ENCODE data around the gene HES4.
"Not testable (repeated sequence)": the region's sequence is repeated elsewhere in the genome, so short reads cannot be mapped to it uniquely, and the experiment has no call there.

Gene HES4

DNA sequence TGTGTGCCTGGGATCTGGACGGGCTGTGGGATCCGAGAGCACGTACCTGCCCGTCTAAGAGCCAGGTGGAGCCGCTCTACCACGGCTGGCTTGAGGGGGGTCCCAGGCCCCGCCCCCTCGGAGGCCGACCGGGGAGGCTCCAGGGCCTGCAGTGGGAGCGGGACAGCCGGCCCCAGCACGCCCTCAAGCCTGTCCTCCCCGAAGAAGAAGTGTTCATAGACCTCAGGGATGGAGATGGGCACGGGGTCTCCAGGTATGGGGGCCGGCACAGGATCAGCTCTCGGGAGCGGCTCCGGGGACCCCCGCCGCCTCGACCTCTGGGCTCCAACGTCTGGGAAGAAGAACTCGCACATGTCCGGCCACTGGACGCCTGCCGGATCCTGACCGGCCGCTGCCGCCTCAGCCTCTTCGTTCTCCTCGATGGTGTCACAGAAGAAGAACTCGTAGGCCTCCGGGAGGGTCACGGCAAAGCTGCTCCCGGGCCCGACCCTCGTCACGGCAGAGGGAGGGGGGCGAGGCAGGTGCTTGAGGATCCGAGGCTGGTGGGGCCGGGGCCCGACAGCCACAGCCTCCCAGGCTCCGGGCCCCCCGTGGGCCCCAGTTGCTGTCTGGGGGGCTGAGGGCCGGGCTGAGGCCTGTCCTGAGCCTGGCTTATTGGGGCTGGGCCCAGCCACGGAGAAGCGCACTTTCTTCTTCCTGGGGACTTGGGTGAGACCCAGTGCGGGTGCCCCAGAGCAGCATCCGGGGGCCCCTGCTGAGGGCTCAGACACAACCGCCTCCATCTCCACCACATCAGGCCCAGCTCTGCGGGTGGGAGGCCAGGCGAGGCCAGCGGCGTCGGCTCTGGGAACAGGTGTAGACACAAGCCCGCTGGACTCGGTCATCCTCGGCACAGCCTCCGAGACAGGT is 20.8 kb downstream of the HES4 start:
- DNase-seq, result no peak

DNA sequence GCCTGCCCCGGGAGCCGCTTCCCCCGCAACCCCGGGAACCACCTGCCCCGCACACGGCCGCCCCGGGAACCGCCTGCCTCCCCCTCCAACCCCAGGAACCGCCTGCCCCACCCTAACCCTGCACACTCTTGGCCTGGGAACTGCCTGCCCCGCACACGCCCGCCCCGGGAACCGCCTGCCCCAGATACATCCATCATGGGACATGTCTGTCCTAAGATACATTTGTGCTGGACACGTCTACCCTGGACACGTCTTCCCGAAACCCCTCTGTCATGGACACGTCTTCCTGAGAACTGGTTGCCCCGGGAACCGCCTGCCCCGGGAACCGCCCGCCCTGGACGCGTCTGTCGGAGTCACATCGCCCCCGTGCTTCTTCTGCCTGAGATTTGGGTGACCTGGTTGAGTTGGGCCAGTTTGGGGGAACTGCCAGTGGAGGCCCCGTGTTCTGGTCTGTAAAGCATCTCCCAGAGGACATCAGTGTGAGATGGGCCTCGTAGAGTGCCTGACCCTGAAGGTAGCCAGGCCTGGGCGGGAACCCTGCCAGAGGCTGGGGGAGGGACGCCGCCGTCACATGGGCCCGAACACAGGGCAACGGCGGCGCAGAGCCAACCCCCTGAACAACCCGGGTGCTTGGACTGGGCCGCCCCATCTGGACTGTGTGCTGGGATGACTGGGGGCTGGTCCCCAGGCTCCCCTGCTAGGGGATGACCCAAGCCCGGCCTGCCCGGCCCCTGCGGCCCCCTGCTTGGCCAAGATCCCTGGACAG is 21.6 kb downstream of the HES4 start:
- DNase-seq, result no peak

DNA sequence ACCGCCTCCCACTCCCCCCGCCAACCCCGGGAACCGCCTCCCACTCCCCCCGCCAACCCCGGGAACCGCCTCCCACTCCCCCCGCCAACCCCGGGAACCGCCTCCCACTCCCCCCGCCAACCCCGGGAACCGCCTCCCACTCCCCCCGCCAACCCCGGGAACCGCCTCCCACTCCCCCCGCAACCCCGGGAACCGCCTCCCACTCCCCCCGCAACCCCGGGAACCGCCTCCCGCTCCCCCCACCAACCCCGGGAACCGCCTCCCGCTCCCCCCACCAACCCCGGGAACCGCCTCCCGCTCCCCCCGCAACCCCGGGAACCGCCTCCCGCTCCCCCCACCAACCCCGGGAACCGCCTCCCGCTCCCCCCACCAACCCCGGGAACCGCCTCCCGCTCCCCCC is 23.1 kb downstream of the HES4 start:
- not testable (repeated sequence) for DNase-seq

DNA sequence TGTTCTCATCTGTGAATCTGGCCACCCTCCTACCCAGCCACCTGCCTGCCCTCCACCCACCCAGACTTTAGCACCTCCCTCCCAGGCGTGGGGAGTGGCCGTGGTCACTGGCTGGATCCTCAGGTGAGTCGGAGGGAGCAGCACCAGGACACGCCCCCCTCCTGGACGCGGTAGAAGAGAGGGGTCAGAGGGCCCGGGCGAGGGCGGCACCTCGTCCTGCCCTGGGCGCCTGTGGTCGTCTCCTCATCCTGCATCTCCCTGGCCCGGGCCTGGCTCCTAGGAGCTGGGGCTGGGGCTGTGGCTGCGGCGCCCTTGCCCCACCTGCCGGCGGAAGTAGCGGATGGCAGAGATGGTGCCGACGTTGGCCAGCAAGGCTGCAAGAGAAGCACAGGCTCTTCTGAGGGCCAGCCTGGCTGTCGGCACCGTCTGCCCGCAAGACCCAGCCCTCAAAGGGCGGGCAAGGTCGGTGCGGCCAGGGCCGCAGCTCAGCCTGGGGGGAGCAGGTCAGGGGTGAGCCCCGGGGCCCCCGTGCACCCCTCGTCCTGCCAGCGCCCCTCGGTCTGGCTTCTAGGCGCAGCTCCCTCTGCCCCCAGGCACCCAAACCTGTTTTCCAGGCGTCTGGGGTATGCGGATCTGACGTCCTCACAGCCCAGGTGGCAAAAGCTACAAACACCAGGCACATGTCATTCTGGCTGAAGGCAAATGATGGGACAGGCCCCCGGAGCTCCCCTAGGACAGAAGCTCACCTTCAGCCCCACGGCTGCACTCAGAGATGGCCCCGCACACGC is 23.8 kb downstream of the HES4 start:
- peak; percentile 68 for DNase-seq

DNA sequence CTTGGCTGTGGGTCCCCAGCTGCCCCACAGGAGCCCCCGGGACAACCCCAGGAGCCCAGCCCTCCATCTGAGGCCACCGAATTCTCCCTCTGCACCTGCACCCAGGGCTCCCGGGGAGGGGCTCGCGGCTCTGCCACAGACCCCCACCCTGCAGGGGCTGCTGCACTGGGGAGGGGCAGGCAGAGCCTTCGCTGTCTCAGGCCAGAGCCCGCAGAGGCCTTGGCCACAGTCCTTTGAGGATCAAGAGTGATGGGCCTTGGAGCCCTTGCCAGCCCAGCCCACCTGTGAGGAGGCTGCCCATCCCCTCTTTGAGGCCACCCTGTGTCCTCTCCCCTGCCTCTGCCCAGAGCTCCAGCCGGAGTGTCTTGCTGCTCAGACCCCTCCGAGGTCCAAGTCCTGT is 24.5 kb downstream of the HES4 start:
- DNase-seq, result no peak

DNA sequence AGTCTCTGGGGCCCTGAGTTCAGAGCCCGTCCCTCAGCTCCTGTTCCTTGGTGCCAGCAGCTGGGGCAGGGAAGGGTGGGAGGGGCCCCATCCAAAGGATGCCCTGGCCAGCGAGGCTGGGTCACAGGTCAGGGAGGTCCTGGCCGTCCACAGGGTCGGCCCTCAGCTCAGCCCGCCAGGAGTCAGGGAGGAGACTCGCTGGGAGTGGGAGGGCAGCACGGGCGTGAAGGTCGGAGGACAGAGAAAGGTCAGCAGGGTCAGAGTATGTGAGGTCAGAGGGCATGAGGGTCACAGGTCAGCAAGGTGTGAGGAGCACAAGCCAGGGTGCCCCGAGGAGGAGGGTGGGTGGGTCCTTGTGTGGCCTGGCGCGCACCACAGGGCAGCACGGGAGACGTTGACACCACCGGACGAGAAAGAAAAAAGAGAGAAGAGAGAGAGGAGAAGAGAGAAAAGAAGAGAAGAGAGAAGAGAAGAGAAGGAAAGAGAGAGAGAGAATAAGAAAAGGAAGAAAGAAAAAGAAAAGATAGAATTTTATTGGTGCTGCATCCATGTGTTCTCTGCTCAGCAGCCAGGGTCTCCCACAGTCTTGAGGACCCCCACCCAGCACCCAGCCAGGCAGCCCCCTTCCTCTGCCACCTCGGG is 25.1 kb downstream of the HES4 start:
- DNase-seq, result no peak

DNA sequence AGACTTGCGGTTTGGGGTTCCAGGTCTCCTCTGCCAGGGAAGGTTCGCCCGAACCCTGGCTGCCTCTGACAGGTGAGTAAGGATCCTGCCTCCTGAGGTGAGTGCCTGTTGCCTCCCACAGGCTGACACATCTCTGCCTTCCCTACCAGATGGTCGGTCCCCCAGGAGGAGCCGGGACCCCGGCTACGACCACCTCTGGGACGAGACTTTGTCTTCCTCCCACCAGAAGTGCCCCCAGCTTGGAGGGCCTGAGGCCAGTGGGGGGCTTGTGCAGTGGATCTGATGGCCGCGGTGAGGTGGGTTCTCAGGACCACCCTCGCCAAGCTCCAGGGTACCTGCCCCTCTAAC is 25.6 kb downstream of the HES4 start:
- DNase-seq, result no peak

DNA sequence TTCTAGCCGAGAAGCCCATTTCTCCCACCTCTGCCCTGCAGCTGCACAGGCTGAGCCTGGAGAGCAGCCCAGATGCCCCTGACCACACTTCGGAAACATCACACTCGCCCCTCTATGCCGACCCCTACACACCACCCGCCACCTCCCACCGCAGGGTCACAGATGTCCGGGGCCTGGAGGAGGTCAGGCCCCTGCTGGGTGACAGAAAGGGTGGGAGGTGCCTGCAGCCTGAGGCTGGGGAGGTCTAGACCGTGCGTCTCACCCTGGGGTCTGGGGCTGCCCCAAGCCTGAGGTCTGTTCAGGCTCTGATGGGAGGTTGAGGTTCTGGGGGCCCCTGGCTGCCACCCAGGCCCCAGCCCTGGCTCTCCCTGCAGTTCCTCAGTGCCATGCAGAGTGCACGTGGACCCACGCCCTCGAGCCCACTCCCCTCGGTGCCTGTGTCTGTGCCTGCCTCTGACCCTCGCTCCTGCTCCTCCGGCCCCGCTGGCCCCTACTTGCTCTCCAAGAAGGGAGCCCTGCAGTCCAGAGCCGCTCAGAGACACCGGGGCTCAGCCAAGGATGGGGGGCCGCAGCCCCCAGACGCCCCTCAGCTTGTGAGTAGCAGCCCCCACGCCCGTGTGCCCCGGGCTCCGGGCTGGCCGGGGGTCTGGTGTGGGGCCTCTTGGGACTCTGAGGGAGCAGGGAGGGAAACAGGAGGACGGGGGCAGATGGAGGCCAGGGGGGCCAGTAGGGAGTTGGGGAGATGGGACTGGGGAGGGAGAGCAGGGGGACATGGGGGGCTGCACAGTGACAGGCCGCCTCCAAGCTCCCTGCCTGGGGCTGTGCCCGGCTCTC is 26.2 kb downstream of the HES4 start:
- DNase-seq, result no peak

DNA sequence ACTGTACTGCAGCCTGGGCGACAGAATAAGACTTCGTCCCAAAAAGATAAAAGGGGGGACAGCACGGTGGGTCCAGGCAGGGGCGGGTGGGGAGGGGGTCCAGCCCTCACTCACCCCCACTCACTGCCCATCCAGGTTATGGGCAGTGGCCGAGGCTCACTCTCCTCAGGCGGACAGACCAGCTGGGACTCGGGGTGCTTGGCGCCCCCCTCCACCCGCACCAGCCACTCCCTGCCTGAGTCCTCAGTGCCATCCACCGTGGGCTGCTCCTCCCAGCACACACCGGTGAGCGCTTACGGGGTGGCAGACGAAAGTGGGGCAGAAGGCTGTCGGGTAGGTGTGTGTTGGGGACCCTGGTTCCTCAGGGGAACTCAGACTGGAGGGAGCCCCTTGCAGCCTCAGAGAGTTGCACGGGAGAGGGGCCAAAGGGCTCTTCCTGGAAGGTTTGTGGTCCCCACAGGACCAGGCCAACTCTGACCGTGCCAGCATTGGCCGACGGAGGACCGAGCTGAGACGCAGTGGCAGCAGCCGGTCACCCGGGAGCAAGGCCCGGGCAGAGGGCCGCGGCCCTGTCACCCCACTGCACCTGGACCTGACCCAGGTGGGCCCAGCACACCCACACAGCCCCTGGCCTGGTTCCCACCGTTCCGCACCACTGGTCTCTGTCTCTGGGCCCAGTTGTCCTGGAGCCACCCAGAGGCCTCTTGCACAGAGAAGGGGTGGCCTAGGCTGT is 27.0 kb downstream of the HES4 start:
- no peak for DNase-seq

DNA sequence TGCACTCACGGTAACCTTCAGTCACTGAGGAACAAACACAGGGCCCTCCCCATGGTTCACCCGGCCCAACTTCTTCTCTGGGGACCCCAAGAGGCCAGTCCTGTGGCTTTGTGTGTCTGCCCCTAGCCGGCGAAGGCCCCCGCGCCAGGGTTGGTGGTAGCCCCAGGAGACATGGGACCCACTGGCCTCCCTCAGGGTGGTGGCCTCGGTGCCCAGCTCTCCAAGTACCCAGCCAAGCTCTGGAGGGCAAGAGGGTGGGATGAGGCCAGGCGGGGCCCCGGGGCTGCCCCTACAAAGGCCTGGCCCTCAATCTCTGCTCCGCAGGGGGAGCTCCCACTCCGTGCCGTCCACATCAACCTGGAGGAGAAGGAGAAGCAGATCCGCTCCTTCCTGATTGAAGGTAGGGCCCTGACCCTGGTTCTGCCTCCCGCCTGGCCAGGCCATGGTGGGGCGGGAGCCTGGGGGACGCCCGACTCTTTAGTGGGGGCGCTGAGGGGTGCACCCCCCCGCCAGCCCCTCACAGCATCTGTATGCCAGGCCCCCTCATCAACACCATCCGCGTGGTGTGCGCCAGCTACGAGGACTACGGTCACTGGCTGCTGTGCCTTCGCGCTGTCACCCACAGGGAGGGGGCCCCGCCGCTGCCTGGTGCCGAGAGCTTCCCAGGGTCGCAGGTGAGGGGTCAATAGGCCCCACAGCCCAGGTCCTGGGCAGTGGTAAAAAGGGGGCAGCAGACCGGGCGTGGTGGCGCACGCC is 28.0 kb downstream of the HES4 start:
- DNase-seq, result no peak

DNA sequence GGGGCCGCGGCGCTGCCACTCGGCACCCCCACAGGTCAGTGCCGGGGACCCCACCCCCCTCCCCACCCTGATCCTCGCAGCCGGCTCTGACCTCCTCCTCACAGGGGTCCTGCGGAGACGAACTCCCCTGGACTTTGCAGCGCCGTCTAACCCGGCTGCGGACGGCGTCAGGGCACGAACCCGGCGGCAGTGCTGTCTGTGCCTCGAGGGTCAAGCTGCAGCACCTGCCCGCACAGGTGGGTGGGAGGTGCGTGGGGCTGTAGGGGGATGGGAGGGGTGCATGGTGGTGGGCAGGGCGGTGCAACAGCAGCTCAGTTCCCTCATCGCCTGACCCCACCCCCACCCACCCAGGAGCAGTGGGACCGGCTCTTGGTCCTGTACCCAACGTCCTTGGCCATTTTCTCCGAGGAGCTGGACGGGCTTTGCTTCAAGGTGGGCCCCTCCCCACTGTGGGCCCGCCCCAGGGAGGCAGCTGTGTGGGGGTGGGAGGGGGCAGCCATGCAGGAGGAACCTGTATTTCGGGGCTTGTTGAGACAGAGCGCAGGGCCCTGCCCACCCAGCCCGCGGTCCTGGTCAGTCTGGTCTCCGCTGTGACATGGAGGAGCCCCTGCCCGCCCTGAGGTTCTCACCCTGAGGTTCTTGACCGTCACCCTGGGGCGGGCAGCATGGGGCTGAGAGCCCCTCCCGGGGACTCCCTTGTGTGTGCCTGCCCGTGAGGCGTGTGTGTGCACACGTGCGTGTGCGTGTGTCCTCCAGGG is 28.7 kb downstream of the HES4 start:
- no peak for DNase-seq

DNA sequence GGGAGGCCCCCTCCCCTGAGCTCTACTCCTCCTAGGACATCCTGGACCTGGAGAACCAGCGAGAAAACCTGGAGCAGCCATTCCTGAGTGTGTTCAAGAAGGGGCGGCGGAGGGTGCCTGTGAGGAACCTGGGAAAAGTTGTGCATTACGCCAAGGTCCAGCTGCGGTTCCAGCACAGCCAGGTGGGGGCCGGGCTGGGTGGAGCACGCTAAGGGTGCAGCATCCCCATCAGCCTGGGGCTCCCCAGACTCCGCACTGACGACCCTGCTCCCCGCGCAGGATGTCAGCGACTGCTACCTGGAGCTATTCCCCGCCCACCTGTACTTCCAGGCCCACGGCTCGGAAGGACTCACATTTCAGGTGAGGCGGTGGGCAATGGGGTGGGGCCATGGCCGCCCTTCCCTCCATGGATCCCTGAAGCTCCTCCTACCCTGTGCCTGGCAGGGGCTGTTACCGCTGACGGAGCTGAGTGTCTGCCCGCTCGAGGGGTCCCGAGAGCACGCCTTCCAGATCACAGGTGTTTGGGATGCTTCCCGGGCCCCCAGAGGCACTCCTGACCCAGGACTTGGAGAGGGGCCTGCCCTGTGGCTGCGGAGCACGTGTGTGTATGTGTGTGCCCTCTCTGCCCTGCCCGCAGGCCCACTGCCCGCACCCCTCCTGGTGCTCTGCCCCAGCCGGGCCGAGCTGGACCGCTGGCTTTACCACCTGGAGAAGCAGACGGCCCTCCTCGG is 29.5 kb downstream of the HES4 start:
- no peak for DNase-seq

DNA sequence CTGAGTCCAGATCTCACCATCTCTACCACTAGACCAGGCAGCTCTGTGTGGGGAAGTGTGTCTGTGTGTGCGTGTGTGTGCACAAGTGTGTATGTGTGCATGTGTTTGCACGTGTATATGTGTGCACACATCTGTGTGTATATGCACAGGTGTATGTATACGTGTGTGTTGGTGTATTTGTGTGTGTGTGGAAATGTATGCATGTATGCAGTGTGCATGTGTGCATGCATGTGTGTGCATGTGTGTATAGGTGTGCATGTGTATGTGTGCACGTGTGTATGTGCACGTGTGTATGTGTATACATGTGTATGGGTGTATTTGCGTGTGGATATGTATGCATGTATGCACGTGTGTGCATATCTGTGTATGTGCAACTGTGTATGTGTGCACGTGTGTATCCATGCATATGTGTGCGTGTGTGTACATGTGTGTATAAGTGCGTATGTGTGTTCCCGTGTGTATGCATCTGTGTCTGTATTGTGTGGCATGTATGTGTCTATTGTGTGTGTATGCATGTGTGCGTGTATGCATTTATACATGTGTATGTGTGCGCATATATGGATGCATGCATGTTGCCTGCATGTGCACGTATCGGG is 30.5 kb downstream of the HES4 start:
- DNase-seq, result no peak

DNA sequence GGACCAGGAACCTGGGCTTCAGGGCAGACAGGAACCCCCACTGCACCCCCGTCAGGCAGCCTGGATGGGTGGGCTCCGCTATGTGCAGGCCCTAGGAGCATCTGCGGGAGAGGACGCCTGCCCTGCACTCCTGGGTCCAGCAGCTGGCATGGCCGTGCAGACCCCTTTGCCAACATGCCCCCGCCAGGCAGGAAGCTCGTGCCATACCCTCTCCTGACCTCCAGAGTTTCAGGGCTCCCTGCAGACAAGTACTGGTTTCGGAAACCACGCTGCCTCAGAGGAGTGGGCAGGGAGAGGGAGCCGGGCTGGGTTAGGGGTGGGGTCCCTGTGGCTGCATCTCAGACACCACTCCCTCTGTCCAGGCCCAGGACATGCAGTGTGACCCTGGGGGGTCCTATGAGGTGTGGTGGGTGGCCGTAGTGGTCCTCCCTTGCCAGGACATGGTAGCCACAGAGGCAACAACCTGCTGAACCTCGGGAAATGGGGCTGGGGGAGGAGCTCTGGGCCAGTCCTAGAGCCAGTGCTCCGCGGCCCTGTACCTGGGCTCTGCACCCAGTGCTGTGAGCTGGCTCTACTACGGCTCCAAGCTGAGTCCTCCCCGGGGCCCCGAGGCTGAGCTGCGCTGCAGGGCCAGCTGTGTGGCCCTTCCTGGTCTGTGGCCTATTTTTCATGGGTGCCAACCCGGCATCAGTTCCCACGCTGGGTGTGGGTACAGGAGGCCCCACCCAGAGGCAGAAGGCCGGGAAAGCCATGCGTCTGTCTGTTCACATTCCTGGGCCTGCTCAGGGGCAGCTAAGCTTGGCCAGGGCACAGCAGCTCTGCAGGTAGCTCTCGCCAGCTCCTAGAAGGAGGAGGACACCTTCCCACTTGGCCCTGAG is 32.2 kb downstream of the HES4 start:
- DNase-seq, result no peak

DNA sequence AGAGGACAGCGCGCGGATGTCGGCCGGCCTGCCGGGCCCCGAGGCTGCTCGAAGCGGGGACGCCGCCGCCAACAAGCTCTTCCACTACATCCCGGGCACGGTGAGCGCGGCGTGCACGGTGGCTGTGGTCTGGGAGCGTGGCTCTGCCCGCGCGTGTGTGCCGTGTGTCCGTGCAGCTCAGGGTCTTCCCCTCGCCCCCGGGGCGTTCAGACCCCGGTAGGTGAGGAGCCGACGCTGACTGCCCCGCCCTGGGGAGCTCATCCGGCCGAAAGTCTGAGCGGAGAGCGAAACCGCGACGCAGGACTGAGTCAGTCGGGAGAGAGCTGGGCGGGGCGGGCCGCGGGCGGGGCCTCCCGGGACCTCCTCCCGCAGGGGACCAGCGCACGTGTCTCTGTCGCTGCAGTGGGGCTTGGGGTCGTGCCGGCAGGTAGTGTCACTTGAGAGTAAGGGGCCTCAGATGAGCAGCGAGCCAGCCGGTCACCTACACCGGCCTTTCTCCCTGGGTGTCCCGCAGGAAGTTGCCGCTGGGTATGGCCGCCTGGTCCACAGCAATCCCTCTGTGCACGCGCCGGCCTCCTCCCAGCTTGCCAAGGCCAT is 33.1 kb downstream of the HES4 start:
- DNase-seq, result peak; percentile 61

DNA sequence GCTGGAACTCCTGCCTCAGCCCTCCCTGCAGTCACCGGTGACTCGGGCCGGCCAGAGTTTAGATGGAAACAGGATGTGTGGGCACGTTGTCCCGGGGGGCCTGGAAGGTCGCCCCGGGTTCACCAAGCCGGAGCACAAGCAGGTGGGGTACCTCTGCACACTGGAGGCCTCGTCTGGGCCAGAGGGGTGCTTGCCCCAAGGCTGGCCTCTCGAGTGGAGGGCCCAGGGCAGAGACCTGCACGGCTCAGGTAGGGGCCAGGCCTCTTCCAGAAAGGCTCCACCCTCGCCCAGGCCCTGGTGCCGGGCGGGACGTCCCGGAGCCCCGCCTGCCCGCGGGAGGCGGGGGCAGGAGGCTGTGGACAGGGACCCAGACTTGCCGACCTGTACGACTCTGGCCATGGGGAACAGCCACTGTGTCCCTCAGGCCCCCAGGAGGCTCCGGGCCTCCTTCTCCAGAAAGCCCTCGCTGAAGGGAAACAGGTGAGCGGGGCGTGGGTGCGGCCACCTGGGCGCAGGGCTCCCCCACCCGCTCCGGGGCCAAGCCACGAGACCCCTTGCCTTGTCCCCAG is 33.7 kb downstream of the HES4 start, which contains the start of gene PLEKHN1:
Gene PLEKHN1 (plus strand): TSS at position 348 of the 569 bp plus-strand sequence. CDS start 50 bp downstream, at position 398.
- DNase-seq, result no peak
